ENCODE data around the gene PLXNA4.

GRCh38 chr7:132192809-132193208 is 383.5 kb downstream of the PLXNA4 start:
- TF ChIP-seq FOXA1 (IDR thresholded peaks at IDR 0.05) (no peak), SP1 (IDR thresholded peaks at IDR 0.05) (no peak)
